Smooth muscle cell of bladder (primary cell): ENCODE results near the gene L3HYPDH. TPM values are rescaled to one million over a fixed set of nuclear protein-coding genes. Genes with fewer than 3 reads are reported as not detected.

ENCODE experiments used
- total RNA-seq: library from RNA; depleted of rRNA; stranded (reverse); fragments of >200 nt; gene quantifications from 2 replicates; pipeline ENCODE4 v1.2.3, GENCODE V29; 2014

L3HYPDH gene
- 46.6 and 49.1 TPM in 2 replicates for total RNA-seq

DNA sequence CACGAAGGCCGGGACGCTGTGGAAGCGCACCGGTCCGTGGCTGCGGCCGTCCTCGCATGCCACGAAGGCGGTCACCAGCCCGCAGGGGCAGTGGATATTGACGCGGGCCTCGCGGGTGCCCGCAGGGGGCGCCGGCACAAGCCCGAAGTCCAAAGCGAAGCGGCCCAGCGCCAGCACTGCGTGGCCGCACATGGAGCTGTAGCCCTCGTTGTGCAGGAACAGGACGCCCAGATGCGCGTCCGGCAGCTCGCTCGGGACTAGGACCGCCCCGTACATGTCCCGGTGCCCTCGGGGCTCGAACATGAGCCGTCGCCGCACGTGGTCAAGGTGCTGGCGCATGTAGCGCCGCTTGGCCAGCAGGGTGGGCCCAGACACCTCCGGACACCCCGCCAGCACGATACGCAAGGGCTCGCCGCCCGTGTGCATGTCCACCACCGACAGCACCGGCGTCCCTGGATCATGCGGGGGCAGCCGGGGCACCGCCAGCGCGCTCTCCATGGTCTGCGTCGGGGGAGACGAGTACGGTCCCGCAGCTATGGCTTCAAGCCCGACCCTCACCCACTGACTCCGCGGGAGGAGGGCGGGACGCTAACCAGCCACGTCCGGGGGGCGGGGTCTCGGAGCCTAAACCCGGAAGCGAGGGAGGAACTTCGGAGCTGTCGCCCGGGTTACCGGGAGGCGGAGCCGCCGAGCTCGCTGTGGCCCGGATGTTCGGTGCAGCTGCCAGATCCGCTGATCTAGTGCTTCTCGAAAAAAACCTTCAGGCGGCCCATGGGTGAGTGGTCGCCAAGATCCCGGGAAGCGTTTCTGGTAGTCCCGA is at the start of gene L3HYPDH, which contains the start of gene JKAMP:
TSS of gene L3HYPDH (minus strand) at position 590 of the 820 bp plus-strand sequence. CDS start at position 498, 92 bp downstream.
TSS of gene JKAMP (plus strand) at position 699 of the 820 bp plus-strand sequence. CDS start at position 772, 73 bp downstream.

GRCh38 chr14:59465316-59466135 is 18.7 kb downstream of the L3HYPDH start, which contains the start of gene GPR135:
GPR135 (minus strand) TSS chr14:59465380; CDS start chr14:59465226, 154 bp downstream.

Other genes with a start within 250 kb of the L3HYPDH start
- gene GPR135, start 19.0 kb downstream of the L3HYPDH start, total RNA-seq, result 2.1 and 3.2 TPM in 2 replicates
- 59.8 and 65.4 TPM in 2 replicates for gene JKAMP, start 109 bp upstream of the L3HYPDH start, total RNA-seq
- not detected in 2 replicates for gene CCDC175, start 92.4 kb upstream of the L3HYPDH start, total RNA-seq